Retinal pigment epithelial cell (primary cell): ENCODE measurements around the gene ETV3.

Source experiments
- DNase-seq: peaks from one replicate; pipeline ENCODE4 v3.0.0-alpha.2; 2010; ENCODE audit warnings: low read depth
- H3K4me3 ChIP-seq: 2 replicates; pipeline ENCODE4 v1.5.1; 2011; ENCODE audit warnings: mild to moderate bottlenecking, low read length, control low read depth, moderate library complexity
- CTCF ChIP-seq: conservative IDR thresholded peaks from 2 replicates; pipeline ENCODE4 v1.5.1; 2011; ENCODE audit warnings: low read depth, low read length, control low read depth, inconsistent platforms

Gene ETV3

GRCh38 chr1:157170677-157171515 lies 32.7 kb upstream of the ETV3 start:
- TF ChIP-seq CTCF, result peak; percentile 65
- DNase-seq, result no peak
- H3K4me3 ChIP-seq, result no peak overlapping the region

DNA sequence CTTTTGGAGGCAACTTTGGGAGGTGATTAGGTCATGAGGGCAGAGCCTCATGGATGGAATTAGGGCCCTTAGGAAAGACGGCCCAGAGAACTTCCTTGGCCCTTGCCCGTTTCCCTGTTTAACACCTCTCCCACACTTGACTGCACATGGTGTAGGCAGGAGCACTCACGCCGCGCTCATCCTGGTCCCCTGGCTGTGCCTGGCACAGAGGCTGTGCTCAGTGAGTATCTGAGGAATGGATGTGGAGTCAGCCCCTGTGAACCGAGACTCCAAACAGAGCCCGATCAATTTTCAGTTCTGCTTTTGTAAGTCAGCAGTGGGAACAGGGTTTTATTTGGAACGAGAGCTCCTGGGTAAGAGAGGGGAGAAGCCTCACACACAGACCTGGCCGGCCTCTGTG lies 29.8 kb upstream of the ETV3 start:
- no peak for TF ChIP-seq CTCF
- DNase-seq, result no peak
- H3K4me3 ChIP-seq, result no peak overlapping the region

DNA sequence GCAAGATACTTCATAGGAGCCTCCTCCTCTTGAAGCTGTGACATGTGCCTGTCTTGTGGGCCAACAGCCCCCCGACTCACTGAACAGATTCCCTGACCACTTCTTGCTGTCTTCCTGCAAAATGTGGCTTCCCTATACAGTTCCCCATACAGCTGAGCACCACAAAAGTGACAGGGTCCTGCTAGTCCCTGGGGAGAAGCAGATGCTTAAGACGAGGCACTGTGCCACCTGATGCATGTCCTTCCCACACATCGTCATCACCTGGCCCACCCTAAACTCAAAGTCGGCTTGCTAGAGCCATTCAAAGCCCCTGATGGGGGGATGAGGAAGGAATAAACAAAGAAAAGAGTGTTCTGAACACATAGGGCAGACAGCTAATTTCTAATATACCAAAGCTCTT lies 29.2 kb upstream of the ETV3 start:
- DNase-seq, result no peak
- H3K4me3 ChIP-seq, result no peak overlapping the region
- TF ChIP-seq CTCF, result no peak

DNA sequence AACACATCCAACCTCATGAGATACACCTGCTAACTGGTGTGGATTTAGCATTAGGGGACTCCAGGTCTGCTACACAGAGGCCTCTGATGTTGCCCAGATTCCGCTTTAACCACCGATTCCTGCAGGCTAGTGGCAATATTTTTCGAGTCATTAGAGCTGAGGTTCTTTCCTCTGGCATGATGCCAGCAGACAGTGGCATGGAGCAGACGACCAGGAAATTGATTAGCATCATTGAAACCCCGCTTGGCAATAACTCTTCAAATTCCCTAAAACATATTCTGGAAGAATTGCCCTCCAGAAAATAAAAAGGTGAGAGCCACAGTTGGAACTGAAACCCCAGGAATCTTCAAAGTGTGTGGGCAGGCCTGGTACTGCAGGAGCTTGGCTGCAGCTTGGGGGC lies 28.4 kb upstream of the ETV3 start:
- TF ChIP-seq CTCF, result no peak
- no peak overlapping the region for H3K4me3 ChIP-seq
- DNase-seq, result no peak

DNA sequence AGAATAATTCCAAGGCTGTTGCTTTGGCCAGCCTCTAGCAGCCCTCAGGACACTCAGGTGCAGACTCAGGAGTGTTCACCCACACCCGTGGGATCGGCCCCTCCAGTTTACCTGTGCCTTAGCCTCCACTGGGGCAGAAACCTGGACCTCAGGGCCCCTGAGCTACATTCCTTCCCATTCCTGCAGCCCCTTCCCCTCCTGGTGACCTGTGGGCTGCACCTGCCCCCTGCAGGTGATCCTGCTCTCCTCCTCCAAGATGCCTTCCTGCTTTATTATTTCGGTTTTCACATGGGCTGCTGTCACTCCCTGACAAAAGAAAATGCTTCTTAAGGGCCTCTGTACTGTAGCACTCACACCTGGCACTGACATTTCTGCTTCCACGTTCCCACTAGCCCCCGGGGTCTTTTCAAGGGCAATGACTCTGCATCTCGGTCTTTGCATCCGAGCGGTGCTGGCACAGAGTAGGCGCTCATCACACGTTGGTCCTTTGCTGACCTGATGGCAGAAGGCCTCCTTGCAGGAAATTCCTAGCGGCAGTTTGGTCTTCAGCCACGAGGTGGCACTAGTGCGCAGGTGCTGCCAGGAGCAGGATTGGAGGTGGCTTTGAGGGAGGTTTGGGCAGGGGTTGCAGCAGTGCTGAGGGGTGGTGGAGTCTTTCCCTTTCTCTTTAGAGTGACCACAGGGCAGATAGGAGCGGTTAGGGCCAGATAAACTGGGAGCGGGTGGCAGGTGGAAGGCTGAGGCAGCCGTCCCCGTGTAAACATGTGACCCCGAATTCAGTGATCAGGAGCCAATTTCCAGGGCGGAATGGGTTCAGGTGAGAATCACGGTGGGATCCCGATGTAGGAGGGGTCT lies 25.3 kb upstream of the ETV3 start:
- H3K4me3 ChIP-seq, result peak overlapping the region; percentile 32
- no peak for DNase-seq
- TF ChIP-seq CTCF, result peak; percentile 99

GRCh38 chr1:157162345-157162744 lies 24.1 kb upstream of the ETV3 start:
- TF ChIP-seq CTCF, result no peak
- no peak for DNase-seq
- no peak overlapping the region for H3K4me3 ChIP-seq
